Activated naive CD4-positive, alpha-beta T cell treated with anti-CD3 and anti-CD28 coated beads, Interleukin-2, amount 50 U/mL, for 72 hours (primary cell): Measurements from ENCODE around the gene DLGAP1. TPM values are rescaled to one million over a fixed set of nuclear protein-coding genes. Genes with fewer than 3 reads are reported as not detected.
"Not testable (repeated sequence)": the region's sequence is repeated elsewhere in the genome, so short reads cannot be mapped to it uniquely, and the experiment has no call there.

Source experiments
- ATAC-seq, 2 donors: fragments of 150-1000 bp; cut with Tn5 transposase; 2 replicates each; pipeline ENCODE4 v1.10.0; 2021; ENCODE audit warnings: mild to moderate bottlenecking in 2 of 2, moderate library complexity in 2 of 2
- DNase-seq, 2 donors: peaks; one replicate each; pipeline ENCODE4 v3.0.0; 2021 to 2022; ENCODE audit warnings: low spot score in 2 of 2
- H3K27ac Mint-ChIP-seq, 2 donors: one replicate each; pipeline ENCODE4 v1.8.0; 2022; ENCODE audit warnings: mild to moderate bottlenecking in 2 of 2, mixed read lengths in 2 of 2
- H3K36me3 Mint-ChIP-seq, 2 donors: one replicate each; pipeline ENCODE4 v1.8.0; 2022; ENCODE audit warnings: mixed read lengths in 2 of 2
- H3K9me3 Mint-ChIP-seq, 2 donors: one replicate each; pipeline ENCODE4 v1.8.0; 2022; ENCODE audit warnings: mixed read lengths in 2 of 2
- total RNA-seq, 2 donors: library from RNA; stranded (reverse); gene quantifications; one replicate each; pipeline ENCODE4 v1.2.3, GENCODE V29; 2022

The DLGAP1 gene
- total RNA-seq, 2 donors from 2014 or later, result not detected

GRCh38 chr18:3660739-3661515 lies 794.2 kb downstream of the DLGAP1 start:
- ATAC-seq (peak in 1 of 2 donors; percentile 39), DNase-seq (no peak)
- Mint-ChIP-seq H3K36me3 (peaks cover 0 to 5% of the 10 kb centered on the region in 2 donors), H3K9me3 (peaks cover 0 to 11% of the 10 kb centered on the region in 2 donors), H3K27ac (no peak overlapping the region)

DNA sequence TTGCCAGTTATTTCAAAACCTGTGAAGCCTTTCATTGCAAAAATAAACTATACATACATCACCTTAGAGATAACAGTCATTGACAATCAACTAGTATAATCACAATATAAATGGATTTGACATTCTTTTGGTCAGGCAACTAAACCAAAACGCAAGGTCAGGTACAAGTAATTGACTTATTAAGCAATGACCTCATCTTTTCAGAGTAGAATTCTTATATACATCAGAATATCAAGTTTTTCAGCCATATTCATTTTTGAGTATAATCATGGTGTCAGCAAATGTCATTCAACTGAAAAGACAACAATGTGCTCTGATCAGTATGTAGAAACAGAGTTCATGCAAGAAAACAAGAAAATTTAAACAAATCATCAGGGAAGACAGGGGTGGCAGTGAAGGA lies 796.6 kb downstream of the DLGAP1 start:
- peaks cover 0 to 8% of the 10 kb centered on the region in 2 donors for H3K9me3 Mint-ChIP-seq
- no peak for ATAC-seq

GRCh38 chr18:3655254-3656050 lies 799.7 kb downstream of the DLGAP1 start:
- Mint-ChIP-seq H3K9me3 (peaks cover 0 to 13% of the 10 kb centered on the region in 2 donors), H3K27ac (peak overlapping the region; percentile 0 to 11), H3K36me3 (peaks cover 0 to 13% of the 10 kb centered on the region in 2 donors)
- peak in 1 of 2 donors; percentile 29 for ATAC-seq
- DNase-seq, result no peak

More for the DNA sequence above, 796.6 kb downstream of the DLGAP1 start:
- no peak overlapping the region for H3K27ac Mint-ChIP-seq
- DNase-seq, result no peak
- peaks cover 0 to 11% of the 10 kb centered on the region in 2 donors for H3K36me3 Mint-ChIP-seq

GRCh38 chr18:3654442-3655253 lies 800.5 kb downstream of the DLGAP1 start:
- peak overlapping the region; percentile 0 to 38 for H3K27ac Mint-ChIP-seq
- H3K9me3 Mint-ChIP-seq, result peaks cover 0 to 13% of the 10 kb centered on the region in 2 donors
- H3K36me3 Mint-ChIP-seq, result peaks cover 0 to 13% of the 10 kb centered on the region in 2 donors
- ATAC-seq (no peak), DNase-seq (no peak)

DNA sequence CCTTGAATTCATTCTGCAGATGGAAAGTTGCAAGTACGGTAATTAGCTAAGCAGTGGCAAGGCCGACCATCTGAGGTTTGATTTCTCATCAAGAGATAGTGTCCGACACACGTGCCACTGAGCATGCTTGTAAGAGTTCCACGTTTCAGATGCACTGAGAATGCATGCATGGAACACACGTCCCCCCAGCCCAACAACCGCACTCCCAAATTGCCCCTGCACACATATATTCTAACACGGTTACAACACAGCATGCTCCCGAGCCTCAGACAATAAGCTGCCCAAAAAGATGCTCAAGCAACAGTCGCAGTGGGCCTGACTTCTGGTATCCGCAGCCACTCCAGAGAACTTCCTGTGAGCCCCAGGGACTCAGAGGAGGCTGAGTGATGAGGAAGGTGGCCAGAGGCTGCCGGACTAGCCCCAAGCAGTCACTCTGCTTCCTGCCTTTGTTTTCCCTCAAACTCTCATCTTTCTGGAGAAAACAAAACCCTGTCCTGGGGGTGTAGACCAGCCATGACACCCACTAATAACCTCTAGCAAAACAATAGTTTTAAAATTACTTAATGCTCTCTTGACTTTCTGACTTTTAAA lies 801.2 kb downstream of the DLGAP1 start:
- H3K9me3 Mint-ChIP-seq, result peaks cover 0 to 13% of the 10 kb centered on the region in 2 donors

DNA sequence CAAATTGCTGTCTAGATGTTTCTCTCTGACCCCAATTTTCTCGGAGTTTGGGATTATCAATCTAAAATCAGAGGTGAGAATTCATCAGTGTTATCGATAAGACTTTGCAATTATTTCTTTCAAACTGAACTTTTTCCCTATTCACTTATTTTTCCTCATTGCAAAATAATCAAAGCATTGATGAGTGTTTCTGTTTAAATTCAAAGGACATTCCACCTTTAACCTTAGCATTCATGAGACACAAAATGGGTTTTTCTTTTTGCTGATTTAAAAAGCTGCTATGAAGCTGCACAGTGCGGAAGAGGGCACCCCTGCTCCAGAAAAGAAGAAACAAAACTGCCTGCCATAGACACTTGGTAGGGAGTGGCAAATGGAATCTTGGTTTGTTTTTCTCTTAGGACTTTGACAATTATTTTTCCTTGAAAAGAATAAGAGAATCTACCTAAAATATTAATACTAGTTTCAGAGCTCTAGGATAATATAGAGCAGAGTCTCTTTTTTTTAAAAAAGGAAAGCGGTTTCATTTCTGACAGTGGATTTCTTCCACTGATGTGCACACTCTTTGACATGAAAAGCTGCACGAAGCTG lies 801.8 kb downstream of the DLGAP1 start:
- no peak for ATAC-seq
- Mint-ChIP-seq H3K36me3 (peaks cover 0 to 13% of the 10 kb centered on the region in 2 donors), H3K9me3 (peaks cover 0 to 13% of the 10 kb centered on the region in 2 donors), H3K27ac (peak overlapping the region; percentile 88 to 90)
- DNase-seq, result no peak

More for the DNA sequence above, 801.2 kb downstream of the DLGAP1 start:
- DNase-seq (no peak), ATAC-seq (no peak)
- peaks cover 0 to 13% of the 10 kb centered on the region in 2 donors for H3K36me3 Mint-ChIP-seq
- peak overlapping the region in 1 of 2 donors; percentile 38 for H3K27ac Mint-ChIP-seq

- Mint-ChIP-seq H3K36me3 (peaks cover 0 to 13% of the 10 kb centered on the region in 2 donors), H3K9me3 (peaks cover 0 to 13% of the 10 kb centered on the region in 2 donors), H3K27ac (peak overlapping the region; percentile 88 to 90)
- DNase-seq, result peak; percentile 39 to 74
- ATAC-seq, result peak; percentile 94 to 99
Measured at GRCh38 chr18:3652380-3653262, 802.5 kb downstream of the DLGAP1 start.

GRCh38 chr18:3651266-3651665 lies 803.8 kb downstream of the DLGAP1 start:
- peaks cover 0 to 13% of the 10 kb centered on the region in 2 donors for H3K36me3 Mint-ChIP-seq

DNA sequence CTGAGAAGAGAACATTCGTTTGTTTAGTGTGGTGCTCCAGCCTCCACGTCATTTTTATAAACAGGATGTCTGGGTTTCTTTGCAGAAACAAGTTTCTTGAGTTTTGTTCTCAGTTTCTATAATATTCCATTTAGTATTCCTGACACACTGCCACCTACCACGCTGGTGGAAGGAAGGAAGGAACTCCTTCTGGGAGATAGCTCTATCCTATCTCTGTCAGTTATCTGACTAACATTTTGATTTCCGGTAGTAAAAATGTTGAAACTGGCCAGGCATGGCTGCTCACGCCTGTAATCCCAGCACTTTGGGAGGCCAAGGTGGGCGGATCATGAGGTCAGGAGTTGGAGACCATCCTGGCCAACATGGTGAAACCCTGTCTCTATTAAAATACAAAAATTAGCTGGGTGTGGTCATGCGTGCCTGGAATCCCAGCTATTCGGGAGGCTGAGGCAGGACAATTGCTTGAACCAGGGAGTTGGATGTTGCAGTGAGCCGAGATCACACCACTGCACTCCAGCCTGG lies 804.5 kb downstream of the DLGAP1 start:
- not testable (repeated sequence) for H3K27ac Mint-ChIP-seq, DNase-seq, ATAC-seq
- peaks cover 0 to 13% of the 10 kb centered on the region in 2 donors for H3K36me3 Mint-ChIP-seq
- peaks cover 0 to 13% of the 10 kb centered on the region in 2 donors for H3K9me3 Mint-ChIP-seq

More at GRCh38 chr18:3651266-3651665, 803.8 kb downstream of the DLGAP1 start:
- Mint-ChIP-seq H3K27ac (no peak overlapping the region), H3K9me3 (peaks cover 0 to 13% of the 10 kb centered on the region in 2 donors)
- ATAC-seq, result no peak
- no peak for DNase-seq

DNA sequence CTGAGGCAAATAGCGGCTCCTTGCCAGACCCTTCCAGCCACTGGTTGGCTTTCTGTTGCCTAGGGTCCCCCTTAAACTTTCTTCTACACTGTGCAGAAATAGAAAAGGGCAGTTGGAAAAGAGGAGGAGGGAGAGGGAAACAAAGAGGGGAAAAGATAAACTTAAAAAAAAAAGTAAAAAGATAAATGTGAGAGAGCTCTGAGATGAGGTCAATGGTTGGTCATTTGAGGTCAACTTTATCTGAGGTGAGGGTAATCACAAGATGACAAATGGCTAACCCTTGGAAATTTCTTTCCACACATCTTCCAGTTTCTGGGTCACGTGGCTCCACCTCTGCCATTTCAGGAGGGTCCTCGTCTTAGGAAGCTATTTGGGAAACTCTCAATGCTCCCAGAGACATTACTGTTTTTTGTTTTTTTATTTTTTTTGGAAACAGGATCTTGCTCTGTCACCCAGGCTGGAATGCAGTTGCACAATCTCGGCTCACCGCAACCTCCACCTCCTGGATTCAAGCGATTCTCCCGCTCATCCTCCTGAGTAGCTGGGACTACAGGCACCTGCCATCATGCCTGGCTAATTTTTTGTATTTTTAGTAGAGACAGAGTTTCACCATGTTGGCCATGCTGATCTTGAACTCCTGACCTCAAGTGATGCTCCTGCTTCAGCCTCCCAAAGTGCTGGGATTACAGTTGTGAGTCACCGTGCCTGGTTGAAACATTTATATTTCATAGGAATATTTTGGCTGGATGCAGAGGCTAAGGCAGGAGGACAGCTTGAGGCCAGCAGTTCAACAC lies 805.3 kb downstream of the DLGAP1 start:
- peaks cover 0 to 6% of the 10 kb centered on the region in 2 donors for H3K9me3 Mint-ChIP-seq
- ATAC-seq (no peak), DNase-seq (no peak)
- H3K36me3 Mint-ChIP-seq, result peaks cover 0 to 13% of the 10 kb centered on the region in 2 donors
- peak overlapping the region in 1 of 2 donors; percentile 68 for H3K27ac Mint-ChIP-seq

- ATAC-seq (no peak), DNase-seq (no peak)
- peaks cover 0 to 6% of the 10 kb centered on the region in 2 donors for H3K9me3 Mint-ChIP-seq
- peak overlapping the region in 1 of 2 donors; percentile 33 for H3K27ac Mint-ChIP-seq
- peaks cover 0 to 13% of the 10 kb centered on the region in 2 donors for H3K36me3 Mint-ChIP-seq
Measured at GRCh38 chr18:3649135-3649632, 805.9 kb downstream of the DLGAP1 start.

- no peak for DNase-seq
- ATAC-seq, result no peak
- peaks cover 0 to 10% of the 10 kb centered on the region in 2 donors for H3K9me3 Mint-ChIP-seq
- H3K36me3 Mint-ChIP-seq, result peaks cover 0 to 7% of the 10 kb centered on the region in 2 donors
- no peak overlapping the region for H3K27ac Mint-ChIP-seq
Measured at GRCh38 chr18:3648641-3649040, 806.5 kb downstream of the DLGAP1 start.

GRCh38 chr18:3648200-3648599 lies 806.9 kb downstream of the DLGAP1 start:
- no peak overlapping the region for H3K27ac Mint-ChIP-seq
- H3K9me3 Mint-ChIP-seq, result peaks cover 0 to 10% of the 10 kb centered on the region in 2 donors
- peaks cover 0 to 7% of the 10 kb centered on the region in 2 donors for H3K36me3 Mint-ChIP-seq
- no peak for ATAC-seq
- DNase-seq, result no peak

DNA sequence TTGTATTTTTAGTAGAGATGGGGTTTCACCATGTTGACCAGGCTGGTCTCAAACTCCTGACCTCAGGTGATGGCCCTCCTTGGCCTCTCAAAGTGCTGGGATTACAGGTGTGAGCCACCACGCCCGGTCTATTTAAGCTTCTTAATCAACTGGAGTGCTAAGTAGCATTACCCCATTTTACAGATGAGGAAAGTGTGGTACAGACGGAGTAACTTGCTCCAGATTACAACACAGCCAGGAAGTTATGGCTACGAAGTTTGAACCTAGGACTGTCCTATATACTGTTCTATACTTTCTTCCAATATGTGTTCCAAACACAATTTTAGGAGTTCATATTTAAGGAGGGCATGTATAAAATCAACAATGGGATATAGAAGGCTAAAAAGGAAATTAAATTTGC lies 807.5 kb downstream of the DLGAP1 start:
- H3K9me3 Mint-ChIP-seq, result peaks cover 4 to 9% of the 10 kb centered on the region in 2 donors

More for the DNA sequence above, 807.5 kb downstream of the DLGAP1 start:
- ATAC-seq (no peak), DNase-seq (no peak)
- H3K27ac Mint-ChIP-seq, result no peak overlapping the region
- H3K36me3 Mint-ChIP-seq, result peaks cover 0 to 6% of the 10 kb centered on the region in 2 donors
